KMS-11 (cell line): ENCODE measurements around the gene LRRC8B.

Experiments
- H2AFZ ChIP-seq: fragments of 200-600 bp; sonication (generic); 2 replicates; pipeline ENCODE4 v1.6.1; 2016; ENCODE audit warnings: antibody characterized with exemption, mixed run types, low read depth
- H3K27ac ChIP-seq: fragments of 200-600 bp; sonication (generic); 2 replicates; pipeline ENCODE4 v1.6.1; 2016; ENCODE audit warnings: mild to moderate bottlenecking, mixed run types
- H3K27me3 ChIP-seq: fragments of 200-600 bp; sonication (generic); 2 replicates; pipeline ENCODE4 v1.6.1; 2017; ENCODE audit warnings: mild to moderate bottlenecking, low read depth, mixed run types, moderate library complexity; ENCODE audit not compliant: insufficient read depth
- H3K36me3 ChIP-seq: fragments of 200-600 bp; sonication (generic); 2 replicates; pipeline ENCODE4 v1.6.1; 2017; ENCODE audit warnings: mild to moderate bottlenecking, mixed run types; ENCODE audit not compliant: insufficient read depth
- H3K4me1 ChIP-seq: fragments of 200-600 bp; sonication (generic); 2 replicates; pipeline ENCODE4 v1.6.1; 2016; ENCODE audit warnings: mild to moderate bottlenecking, low read depth, mixed run types; ENCODE audit not compliant: poor library complexity, severe bottlenecking
- H3K4me2 ChIP-seq: fragments of 200-600 bp; sonication (generic); 2 replicates; pipeline ENCODE4 v1.7.0; 2016; ENCODE audit warnings: mild to moderate bottlenecking, mixed run types
- H3K4me3 ChIP-seq: fragments of 200-600 bp; sonication (generic); IDR thresholded peaks from 2 replicates; pipeline ENCODE4 v1.6.1; 2017; ENCODE audit warnings: low read depth, low read length, mixed read lengths; ENCODE audit not compliant: insufficient read depth
- H3K79me2 ChIP-seq: fragments of 200-600 bp; sonication (generic); 2 replicates; pipeline ENCODE4 v1.6.1; 2016; ENCODE audit warnings: low read depth, mixed run types; ENCODE audit not compliant: insufficient read depth
- H3K9ac ChIP-seq: fragments of 200-600 bp; sonication (generic); 2 replicates; pipeline ENCODE4 v1.6.1; 2016; ENCODE audit warnings: mild to moderate bottlenecking, mixed run types
- H4K20me1 ChIP-seq: fragments of 200-600 bp; sonication (generic); 2 replicates; pipeline ENCODE4 v1.6.1; 2016; ENCODE audit warnings: mild to moderate bottlenecking, mixed run types; ENCODE audit not compliant: insufficient read depth
- TF ChIP-seq, protein P1 (sequence below): fragments of 200-600 bp; sonication (generic); conservative IDR thresholded peaks from 2 replicates; pipeline ENCODE4 v1.6.1; 2017; ENCODE audit warnings: low read depth, mild to moderate bottlenecking, antibody characterized with exemption, low read length, moderate library complexity, mixed read lengths

LRRC8B gene

DNA sequence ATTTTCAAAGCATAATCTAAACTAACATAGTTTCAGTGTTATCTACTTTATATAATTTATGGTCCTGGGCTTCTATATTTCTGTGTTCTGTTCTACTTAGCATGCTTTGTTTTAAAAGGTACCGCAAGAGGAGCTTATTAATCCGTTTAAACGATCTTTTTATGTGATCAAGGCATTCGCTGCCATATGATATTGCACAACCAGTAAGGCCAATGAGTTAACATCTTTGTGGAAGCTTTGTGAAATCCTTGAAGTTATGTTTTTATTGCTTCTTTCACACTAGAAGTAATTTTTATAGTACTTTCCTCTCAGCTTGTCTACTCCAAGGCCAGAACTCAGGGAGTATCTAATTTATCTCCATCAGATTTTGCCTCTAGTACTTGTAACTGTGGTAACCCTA, 117.2 kb downstream of the LRRC8B start:
- TF ChIP-seq, protein P1, sequence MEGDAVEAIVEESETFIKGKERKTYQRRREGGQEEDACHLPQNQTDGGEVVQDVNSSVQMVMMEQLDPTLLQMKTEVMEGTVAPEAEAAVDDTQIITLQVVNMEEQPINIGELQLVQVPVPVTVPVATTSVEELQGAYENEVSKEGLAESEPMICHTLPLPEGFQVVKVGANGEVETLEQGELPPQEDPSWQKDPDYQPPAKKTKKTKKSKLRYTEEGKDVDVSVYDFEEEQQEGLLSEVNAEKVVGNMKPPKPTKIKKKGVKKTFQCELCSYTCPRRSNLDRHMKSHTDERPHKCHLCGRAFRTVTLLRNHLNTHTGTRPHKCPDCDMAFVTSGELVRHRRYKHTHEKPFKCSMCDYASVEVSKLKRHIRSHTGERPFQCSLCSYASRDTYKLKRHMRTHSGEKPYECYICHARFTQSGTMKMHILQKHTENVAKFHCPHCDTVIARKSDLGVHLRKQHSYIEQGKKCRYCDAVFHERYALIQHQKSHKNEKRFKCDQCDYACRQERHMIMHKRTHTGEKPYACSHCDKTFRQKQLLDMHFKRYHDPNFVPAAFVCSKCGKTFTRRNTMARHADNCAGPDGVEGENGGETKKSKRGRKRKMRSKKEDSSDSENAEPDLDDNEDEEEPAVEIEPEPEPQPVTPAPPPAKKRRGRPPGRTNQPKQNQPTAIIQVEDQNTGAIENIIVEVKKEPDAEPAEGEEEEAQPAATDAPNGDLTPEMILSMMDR = no peak
- Histone ChIP-seq H3K4me2 (no peak overlapping the region), H2AFZ (no peak overlapping the region), H3K27ac (no peak overlapping the region), H4K20me1 (no peaks in the 10 kb centered on the region), H3K4me3 (no peak overlapping the region), H3K79me2 (no peaks in the 10 kb centered on the region), H3K4me1 (no peaks in the 10 kb centered on the region), H3K27me3 (no peaks in the 10 kb centered on the region), H3K36me3 (no peaks in the 10 kb centered on the region), H3K9ac (no peak overlapping the region)

DNA sequence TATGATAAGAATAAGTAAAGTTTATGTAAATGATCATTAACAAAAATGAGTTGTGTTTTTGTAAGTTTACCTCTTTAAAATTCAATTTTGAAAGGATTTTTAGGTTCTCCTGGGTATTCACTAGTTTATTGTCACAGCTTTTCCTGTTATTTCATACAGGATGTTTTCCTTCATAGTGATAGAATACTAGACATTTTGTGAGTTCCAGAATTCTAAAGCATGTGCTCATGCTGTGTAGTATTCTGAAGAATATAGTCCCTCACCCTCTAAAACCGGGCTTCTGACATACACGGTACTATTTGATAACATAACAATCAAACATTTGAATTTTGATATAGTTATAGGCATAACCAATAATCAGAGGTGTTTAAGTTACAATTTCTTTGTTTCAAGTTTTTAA, 118.9 kb downstream of the LRRC8B start:
- H2AFZ ChIP-seq = no peak overlapping the region

DNA sequence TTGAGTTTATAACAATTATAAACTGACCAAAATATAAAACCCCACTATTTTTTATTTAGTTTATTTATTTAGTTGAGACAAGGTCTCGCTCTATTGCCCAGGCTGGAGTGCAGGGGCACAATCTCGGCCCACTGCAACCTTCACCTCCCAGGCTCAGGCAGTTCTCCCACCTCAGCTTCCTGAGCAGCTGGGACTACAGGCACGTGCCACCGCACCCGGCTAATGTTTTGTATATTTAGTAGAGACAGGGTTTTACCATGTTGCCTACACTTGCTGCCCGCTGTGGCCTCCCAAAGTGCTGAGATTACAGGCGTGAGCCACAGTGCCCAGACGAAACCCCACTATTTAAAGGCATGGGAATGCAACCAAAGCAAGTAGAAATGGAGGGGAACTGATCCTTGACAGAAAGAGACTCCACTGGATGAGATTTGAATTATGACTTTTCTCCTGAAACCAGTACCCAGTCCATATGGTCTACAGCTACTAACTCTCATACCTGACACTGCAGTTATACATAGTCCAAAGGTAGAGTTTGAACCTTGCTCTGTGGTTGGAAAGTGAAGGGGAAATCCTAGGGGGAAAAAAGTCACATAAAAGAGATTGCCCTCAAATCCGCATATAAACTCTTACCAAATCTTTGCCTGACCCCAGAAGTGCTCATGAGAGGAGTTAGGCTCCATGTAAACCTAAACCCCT, 119.6 kb downstream of the LRRC8B start:
- TF ChIP-seq, protein P1 = no peak
- H3K4me2 ChIP-seq = no peak overlapping the region
- H3K27me3 ChIP-seq = no peaks in the 10 kb centered on the region
- no peaks in the 10 kb centered on the region for H4K20me1 ChIP-seq
- no peak overlapping the region for H3K9ac ChIP-seq
- H3K79me2 ChIP-seq = no peaks in the 10 kb centered on the region
- H3K4me3 ChIP-seq = no peak overlapping the region
- no peak overlapping the region for H3K27ac ChIP-seq
- H2AFZ ChIP-seq = no peak overlapping the region
- no peaks in the 10 kb centered on the region for H3K36me3 ChIP-seq
- no peaks in the 10 kb centered on the region for H3K4me1 ChIP-seq

More for the DNA sequence above, 118.9 kb downstream of the LRRC8B start:
- TF ChIP-seq, protein P1 = no peak
- H3K27me3 ChIP-seq = no peaks in the 10 kb centered on the region
- no peaks in the 10 kb centered on the region for H3K36me3 ChIP-seq
- H3K4me2 ChIP-seq = no peak overlapping the region
- H3K9ac ChIP-seq = no peak overlapping the region
- H3K4me1 ChIP-seq = no peaks in the 10 kb centered on the region
- no peak overlapping the region for H3K4me3 ChIP-seq
- H3K27ac ChIP-seq = no peak overlapping the region
- H3K79me2 ChIP-seq = no peaks in the 10 kb centered on the region
- no peaks in the 10 kb centered on the region for H4K20me1 ChIP-seq

DNA sequence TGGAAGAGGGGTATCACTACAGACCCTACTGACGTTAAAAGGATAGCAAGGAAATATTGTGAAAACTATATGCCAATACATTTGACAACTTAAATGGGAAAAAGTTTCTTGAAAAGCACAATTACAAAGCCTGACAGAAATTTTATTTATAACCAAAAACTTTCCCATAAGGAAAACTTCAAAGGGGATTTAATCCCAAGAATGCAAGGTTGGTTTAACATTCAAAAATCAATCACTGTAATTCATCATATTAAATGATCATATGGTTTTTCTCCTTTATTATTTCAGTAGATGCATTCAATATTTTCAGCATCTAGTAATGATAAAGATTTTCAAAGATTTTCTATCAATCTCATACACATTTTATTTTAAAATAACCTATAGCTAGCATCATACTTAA, 121.6 kb downstream of the LRRC8B start:
- Histone ChIP-seq H2AFZ (no peak overlapping the region), H3K9ac (no peak overlapping the region), H3K27me3 (no peaks in the 10 kb centered on the region), H3K4me1 (no peaks in the 10 kb centered on the region), H3K27ac (no peak overlapping the region), H3K4me3 (no peak overlapping the region), H3K36me3 (no peaks in the 10 kb centered on the region), H3K4me2 (no peak overlapping the region), H3K79me2 (no peaks in the 10 kb centered on the region), H4K20me1 (no peaks in the 10 kb centered on the region)
- TF ChIP-seq, protein P1 = no peak
